Smooth muscle cell (in vitro differentiated cells): Measurements from ENCODE around the gene CCDC12. TPM values are rescaled to one million over a fixed set of nuclear protein-coding genes. Genes with fewer than 3 reads are reported as not detected.

Experiments used
- DNase-seq: peaks from one replicate; lab custom pipeline; 2025; ENCODE audit not compliant: unreplicated experiment; lab: John Stamatoyannopoulos, UW
- H2AFZ ChIP-seq: fragments of 200-600 bp; sonication (generic); 2 replicates; pipeline ENCODE4 v1.6.0; 2016; ENCODE audit warnings: antibody characterized with exemption, low read depth, mild to moderate bottlenecking
- H3F3A ChIP-seq: fragments of 200-600 bp; sonication (generic); 2 replicates; pipeline ENCODE4 v1.6.0; 2017; ENCODE audit warnings: antibody characterized with exemption, low read depth
- H3K27ac ChIP-seq: fragments of 200-600 bp; sonication (generic); 2 replicates; pipeline ENCODE4 v1.5.1; 2016; ENCODE audit warnings: low read depth, mild to moderate bottlenecking
- H3K27me3 ChIP-seq: fragments of 200-600 bp; sonication (generic); 2 replicates; pipeline ENCODE4 v1.6.1; 2016; ENCODE audit warnings: low read depth, mild to moderate bottlenecking
- H3K36me3 ChIP-seq: fragments of 200-600 bp; sonication (generic); 2 replicates; pipeline ENCODE4 v1.5.1; 2016; ENCODE audit warnings: low read depth
- H3K4me1 ChIP-seq: fragments of 200-600 bp; sonication (generic); 2 replicates; pipeline ENCODE4 v1.5.1; 2016; ENCODE audit warnings: low read depth
- H3K4me2 ChIP-seq: fragments of 200-600 bp; sonication (generic); 2 replicates; pipeline ENCODE4 v1.6.0; 2016; ENCODE audit warnings: mild to moderate bottlenecking
- H3K4me3 ChIP-seq: fragments of 200-600 bp; sonication (generic); 2 replicates; pipeline ENCODE4 v1.5.1; 2016; ENCODE audit warnings: mild to moderate bottlenecking
- H3K79me2 ChIP-seq: fragments of 200-600 bp; sonication (generic); 2 replicates; pipeline ENCODE4 v1.6.0; 2016; ENCODE audit warnings: low read depth, mild to moderate bottlenecking
- H3K9ac ChIP-seq: fragments of 200-600 bp; sonication (generic); 2 replicates; pipeline ENCODE4 v1.6.0; 2016; ENCODE audit warnings: low read depth
- H3K9me3 ChIP-seq: fragments of 200-600 bp; sonication (generic); replicated peaks from 2 replicates; pipeline ENCODE4 v1.5.1; 2016; ENCODE audit warnings: low read depth
- H4K20me1 ChIP-seq: fragments of 200-600 bp; sonication (generic); 2 replicates; pipeline ENCODE4 v1.6.0; 2016; ENCODE audit warnings: low read depth
- WGBS: methylation state at CpG from one replicate; pipeline ENCODE4 v1.1.7; 2016; ENCODE audit warnings: low lambda C conversion rate; 5-methylcytosine and 5-hydroxymethylcytosine counted together
- polyA plus RNA-seq: library from polyadenylated mRNA; unstranded; fragments of >200 nt; fragmentation: Nextera tagmentation; extraction: Ambion mirVana; gene quantifications from 2 replicates; pipeline ENCODE4 v1.2.1, GENCODE V29; 2016
- total RNA-seq: library from RNA; depleted of rRNA; stranded (reverse); fragments of >200 nt; gene quantifications from 2 replicates; pipeline ENCODE4 v1.2.3, GENCODE V29; 2014
- TF ChIP-seq, protein P1 (sequence below): fragments of 200-600 bp; sonication (generic); IDR thresholded peaks from 2 replicates; pipeline ENCODE4 v1.5.1; 2017; ENCODE audit warnings: borderline replicate concordance, mild to moderate bottlenecking, antibody characterized with exemption; ENCODE audit not compliant: insufficient read depth, poor library complexity, severe bottlenecking

Gene CCDC12
- total and polyA plus RNA-seq, 2 experiments from 2014 or later = 23.9 to 52.4 TPM

DNA sequence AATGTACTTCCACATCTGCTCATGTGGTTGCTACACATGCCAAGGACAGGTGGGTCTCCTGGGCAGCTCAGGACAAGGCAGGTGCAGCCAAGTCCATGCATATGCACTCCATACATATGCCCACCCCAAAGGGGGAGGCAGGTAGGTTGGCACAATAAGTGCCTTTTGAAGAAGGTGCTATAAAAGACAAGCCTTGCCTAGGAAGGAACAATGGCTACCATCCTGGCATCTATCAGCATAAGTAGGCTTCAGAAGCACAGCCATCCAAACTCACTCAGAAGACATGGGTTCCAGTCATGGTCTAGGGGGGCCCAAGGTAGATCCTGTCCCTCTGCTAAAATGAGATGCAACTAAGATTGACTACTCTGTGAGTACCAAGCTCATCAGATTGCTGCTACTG lies 37.5 kb upstream of the CCDC12 start:
- H2AFZ ChIP-seq = no peak overlapping the region
- H4K20me1 ChIP-seq = peaks cover 32% of the 10 kb centered on the region
- TF ChIP-seq, protein P1, sequence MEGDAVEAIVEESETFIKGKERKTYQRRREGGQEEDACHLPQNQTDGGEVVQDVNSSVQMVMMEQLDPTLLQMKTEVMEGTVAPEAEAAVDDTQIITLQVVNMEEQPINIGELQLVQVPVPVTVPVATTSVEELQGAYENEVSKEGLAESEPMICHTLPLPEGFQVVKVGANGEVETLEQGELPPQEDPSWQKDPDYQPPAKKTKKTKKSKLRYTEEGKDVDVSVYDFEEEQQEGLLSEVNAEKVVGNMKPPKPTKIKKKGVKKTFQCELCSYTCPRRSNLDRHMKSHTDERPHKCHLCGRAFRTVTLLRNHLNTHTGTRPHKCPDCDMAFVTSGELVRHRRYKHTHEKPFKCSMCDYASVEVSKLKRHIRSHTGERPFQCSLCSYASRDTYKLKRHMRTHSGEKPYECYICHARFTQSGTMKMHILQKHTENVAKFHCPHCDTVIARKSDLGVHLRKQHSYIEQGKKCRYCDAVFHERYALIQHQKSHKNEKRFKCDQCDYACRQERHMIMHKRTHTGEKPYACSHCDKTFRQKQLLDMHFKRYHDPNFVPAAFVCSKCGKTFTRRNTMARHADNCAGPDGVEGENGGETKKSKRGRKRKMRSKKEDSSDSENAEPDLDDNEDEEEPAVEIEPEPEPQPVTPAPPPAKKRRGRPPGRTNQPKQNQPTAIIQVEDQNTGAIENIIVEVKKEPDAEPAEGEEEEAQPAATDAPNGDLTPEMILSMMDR = no peak
- peaks cover 39% of the 10 kb centered on the region for H3F3A ChIP-seq
- H3K4me2 ChIP-seq = no peak overlapping the region
- DNase-seq = no peak
- H3K4me1 ChIP-seq = peaks cover 13% of the 10 kb centered on the region
- peaks cover under 1% of the 10 kb centered on the region for H3K36me3 ChIP-seq
- H3K9me3 ChIP-seq = no peaks in the 10 kb centered on the region
- H3K9ac ChIP-seq = no peak overlapping the region
- H3K27me3 ChIP-seq = no peaks in the 10 kb centered on the region
- no peaks in the 10 kb centered on the region for H3K79me2 ChIP-seq
- H3K4me3 ChIP-seq = no peak overlapping the region
- no peak overlapping the region for H3K27ac ChIP-seq

DNA sequence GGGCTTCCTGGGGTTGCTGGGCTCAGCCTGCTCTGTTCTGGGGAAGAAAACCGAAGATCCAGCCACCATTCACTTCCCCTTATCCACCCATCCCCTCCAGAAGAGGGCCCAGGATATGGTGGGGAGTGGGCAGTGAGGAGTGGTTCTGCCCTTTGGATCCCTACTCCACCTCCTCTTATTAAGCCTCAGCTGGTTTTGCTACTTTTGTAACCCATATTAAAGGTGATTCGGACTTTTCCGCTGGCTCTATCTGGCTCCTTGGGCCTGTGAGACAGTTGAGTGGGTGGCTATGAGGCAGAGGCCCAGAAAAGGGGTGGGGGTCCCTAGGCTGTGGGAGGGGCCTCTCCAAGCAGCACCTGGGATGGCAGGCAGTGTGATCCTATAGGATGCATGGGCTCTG lies 36.7 kb upstream of the CCDC12 start:
- Histone ChIP-seq H4K20me1 (peaks cover 28% of the 10 kb centered on the region), H3K79me2 (no peaks in the 10 kb centered on the region), H3F3A (peaks cover 39% of the 10 kb centered on the region), H3K36me3 (no peaks in the 10 kb centered on the region), H3K27ac (no peak overlapping the region), H3K9ac (no peak overlapping the region), H3K27me3 (no peaks in the 10 kb centered on the region), H3K4me3 (no peak overlapping the region), H2AFZ (no peak overlapping the region), H3K9me3 (no peaks in the 10 kb centered on the region), H3K4me2 (no peak overlapping the region), H3K4me1 (peaks cover 16% of the 10 kb centered on the region)
- 97% methylated on average over 3 of the region's 3 CpGs for WGBS
- DNase-seq = no peak
- TF ChIP-seq, protein P1 = no peak

DNA sequence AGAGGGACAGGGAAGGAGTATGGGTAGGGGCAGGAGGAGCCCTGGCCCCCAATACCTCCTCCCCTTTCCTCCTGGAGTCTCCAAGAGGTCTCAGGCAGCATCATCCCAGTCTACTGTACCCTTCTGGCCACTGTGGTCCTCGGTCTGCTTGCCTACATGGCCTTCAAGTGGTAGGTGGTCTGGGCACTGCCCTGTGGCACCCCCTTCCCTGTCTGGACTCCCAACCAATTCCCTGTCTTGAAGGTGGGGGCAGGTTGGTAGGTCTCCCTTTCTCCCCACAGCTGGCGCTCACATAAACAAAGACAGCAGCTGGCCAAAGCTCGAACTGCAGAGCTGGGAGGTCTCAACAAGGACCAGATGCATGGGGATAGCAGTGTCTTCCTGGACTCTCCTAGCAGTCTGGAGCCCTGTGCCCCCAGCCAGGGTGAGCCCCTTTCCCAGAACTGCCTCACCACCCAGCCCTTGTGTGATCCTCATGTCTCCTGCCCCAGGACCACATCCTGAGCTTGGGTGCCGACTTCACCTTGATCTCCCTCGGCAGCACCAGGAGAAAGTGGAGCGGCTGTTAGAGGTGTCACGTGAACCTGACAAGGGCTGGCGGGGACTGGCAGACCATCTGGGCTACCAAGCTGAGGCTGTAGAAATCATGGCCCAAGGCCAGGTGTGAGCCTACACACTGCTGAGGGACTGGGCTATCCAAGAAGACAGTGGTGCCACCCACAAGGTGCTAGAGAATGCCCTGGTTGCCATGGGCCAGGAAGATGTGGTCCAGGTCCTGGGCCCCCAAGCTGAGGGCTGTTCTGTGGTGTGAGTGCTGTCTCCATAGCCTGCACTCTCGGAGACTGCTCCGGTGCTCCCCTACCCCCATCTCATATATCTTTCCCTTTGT lies 36.0 kb upstream of the CCDC12 start:
- no peaks in the 10 kb centered on the region for H3K27me3 ChIP-seq
- H3K79me2 ChIP-seq = no peaks in the 10 kb centered on the region
- H3K9ac ChIP-seq = no peak overlapping the region
- no peak for DNase-seq
- H3K4me2 ChIP-seq = no peak overlapping the region
- peaks cover 34% of the 10 kb centered on the region for H3F3A ChIP-seq
- no peak overlapping the region for H3K4me3 ChIP-seq
- 97% methylated on average over 10 of the region's 10 CpGs for WGBS
- H3K36me3 ChIP-seq = no peaks in the 10 kb centered on the region
- TF ChIP-seq, protein P1 = no peak
- no peaks in the 10 kb centered on the region for H3K9me3 ChIP-seq
- H2AFZ ChIP-seq = no peak overlapping the region
- H3K4me1 ChIP-seq = peaks cover 16% of the 10 kb centered on the region
- H4K20me1 ChIP-seq = peaks cover 21% of the 10 kb centered on the region
- no peak overlapping the region for H3K27ac ChIP-seq

DNA sequence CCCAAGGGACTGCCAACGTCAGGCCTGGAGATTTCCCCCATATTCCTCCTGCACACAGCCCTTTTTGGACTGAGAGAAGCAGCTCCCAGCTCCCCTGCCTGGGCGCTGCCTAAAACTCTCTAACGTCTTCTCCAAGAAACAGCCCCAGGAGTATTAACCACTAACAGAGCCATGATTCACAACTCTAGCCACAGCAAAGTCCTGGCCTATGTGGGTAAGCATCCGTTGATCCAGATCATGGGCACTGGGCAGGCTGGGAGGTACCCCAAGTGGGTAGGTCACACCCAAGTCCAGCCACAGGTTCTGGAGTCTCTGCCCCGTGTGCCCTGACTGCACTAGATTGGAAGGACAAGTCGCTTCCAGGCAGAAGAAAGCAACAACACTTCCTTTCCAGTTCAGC lies 34.8 kb upstream of the CCDC12 start:
- TF ChIP-seq, protein P1 = no peak
- H2AFZ ChIP-seq = no peak overlapping the region
- no peak overlapping the region for H3K4me3 ChIP-seq
- H3K79me2 ChIP-seq = no peaks in the 10 kb centered on the region
- no peak for DNase-seq
- no peak overlapping the region for H3K4me2 ChIP-seq
- H3K4me1 ChIP-seq = peaks cover 13% of the 10 kb centered on the region
- H3K9ac ChIP-seq = no peak overlapping the region
- WGBS = 94% methylated on average over 6 of the region's 6 CpGs
- H3F3A ChIP-seq = peaks cover 28% of the 10 kb centered on the region
- peaks cover 10% of the 10 kb centered on the region for H4K20me1 ChIP-seq
- no peaks in the 10 kb centered on the region for H3K9me3 ChIP-seq
- no peak overlapping the region for H3K27ac ChIP-seq
- H3K27me3 ChIP-seq = no peaks in the 10 kb centered on the region
- no peaks in the 10 kb centered on the region for H3K36me3 ChIP-seq
